ENCODE measurements around the gene CIAO1. TPM values are rescaled to one million over a fixed set of nuclear protein-coding genes. Genes with fewer than 3 reads are reported as not detected.
A peak's percentile ranks its signal among the peaks of the same experiment; 100 is the strongest.

Gene CIAO1
- total and polyA plus RNA-seq, 2 of the 13 experiments (the other 11 are each of a cell fraction or from before 2014, with no cell fraction given): 99.3 to 120 TPM

- TF ChIP-seq, protein P1, sequence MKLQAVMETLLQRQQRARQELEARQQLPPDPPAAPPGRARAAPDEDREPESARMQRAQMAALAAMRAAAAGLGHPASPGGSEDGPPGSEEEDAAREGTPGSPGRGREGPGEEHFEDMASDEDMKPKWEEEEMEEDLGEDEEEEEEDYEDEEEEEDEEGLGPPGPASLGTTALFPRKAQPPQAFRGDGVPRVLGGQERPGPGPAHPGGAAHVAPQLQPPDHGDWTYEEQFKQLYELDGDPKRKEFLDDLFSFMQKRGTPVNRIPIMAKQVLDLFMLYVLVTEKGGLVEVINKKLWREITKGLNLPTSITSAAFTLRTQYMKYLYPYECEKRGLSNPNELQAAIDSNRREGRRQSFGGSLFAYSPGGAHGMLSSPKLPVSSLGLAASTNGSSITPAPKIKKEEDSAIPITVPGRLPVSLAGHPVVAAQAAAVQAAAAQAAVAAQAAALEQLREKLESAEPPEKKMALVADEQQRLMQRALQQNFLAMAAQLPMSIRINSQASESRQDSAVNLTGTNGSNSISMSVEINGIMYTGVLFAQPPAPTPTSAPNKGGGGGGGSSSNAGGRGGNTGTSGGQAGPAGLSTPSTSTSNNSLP (IDR thresholded peaks at IDR 0.05; ENCODE audit: low read depth, low read length): no peak
- TF ChIP-seq ZNF460 (CRISPR knock-in tag; IDR thresholded peaks at IDR 0.05; ENCODE audit: borderline replicate concordance) (peak; percentile 3; the same call in 1 of the 2 replicates), SRSF9 (IDR thresholded peaks at IDR 0.05; ENCODE audit: borderline replicate concordance, insufficient read depth, low read depth, low read length, poor library complexity, severe bottlenecking) (no peak), MLLT10 (CRISPR knock-in tag; IDR thresholded peaks at IDR 0.05) (no peak), SRSF1 (optimal IDR thresholded peaks at IDR 0.05; ENCODE audit: low read depth, low read length) (peak; percentile 87), CREBL2 (CRISPR knock-in tag; IDR thresholded peaks at IDR 0.05; ENCODE audit: borderline replicate concordance) (no peak), ZNF746 (CRISPR knock-in tag; IDR thresholded peaks at IDR 0.05) (peak; percentile 63), FOXA1 (IDR thresholded peaks at IDR 0.05) (no peak), FOXA1 (CRISPR knock-in tag; IDR thresholded peaks at IDR 0.05) (no peak; the same call in 1 of the 2 replicates), ZBTB42 (CRISPR knock-in tag; IDR thresholded peaks at IDR 0.05) (peak; percentile 93; the same call in 1 of the 2 replicates), RXRA (CRISPR knock-in tag; IDR thresholded peaks at IDR 0.05) (peak; percentile 91), SMAD9 (CRISPR knock-in tag; IDR thresholded peaks at IDR 0.05) (0 out of 2 replicates have a peak, but pooled peaks have one; percentile 70), ZNF800 (CRISPR knock-in tag; IDR thresholded peaks at IDR 0.05) (peak; percentile 89; the same call in 1 of the 2 replicates), ZNF782 (CRISPR knock-in tag; IDR thresholded peaks at IDR 0.05; ENCODE audit: borderline replicate concordance) (peak; percentile 23; the same call in 1 of the 2 replicates), HOXD1 (CRISPR knock-in tag; IDR thresholded peaks at IDR 0.05) (peak; percentile 85; the same call in 1 of the 2 replicates), KDM6A (CRISPR knock-in tag; IDR thresholded peaks at IDR 0.05; ENCODE audit: low read depth) (0 out of 2 replicates have a peak, but pooled peaks have one; percentile 20), SIN3B (IDR thresholded peaks at IDR 0.05; ENCODE audit: low read length) (no peak), MEIS2 (CRISPR knock-in tag; IDR thresholded peaks at IDR 0.05) (peak; percentile 73), HMGXB3 (CRISPR knock-in tag; IDR thresholded peaks at IDR 0.05; ENCODE audit: borderline replicate concordance) (peak; percentile 56)
- TF ChIP-seq, protein P2, sequence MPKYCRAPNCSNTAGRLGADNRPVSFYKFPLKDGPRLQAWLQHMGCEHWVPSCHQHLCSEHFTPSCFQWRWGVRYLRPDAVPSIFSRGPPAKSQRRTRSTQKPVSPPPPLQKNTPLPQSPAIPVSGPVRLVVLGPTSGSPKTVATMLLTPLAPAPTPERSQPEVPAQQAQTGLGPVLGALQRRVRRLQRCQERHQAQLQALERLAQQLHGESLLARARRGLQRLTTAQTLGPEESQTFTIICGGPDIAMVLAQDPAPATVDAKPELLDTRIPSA (CRISPR knock-in tag; IDR thresholded peaks at IDR 0.05; ENCODE audit: borderline replicate concordance): 0 out of 2 replicates have a peak, but pooled peaks have one; percentile 84
These were observed at the start of gene CIAO1, which contains the start of gene TMEM127 (continued) for GRCh38 chr2:96265840-96266679.

Data from HepG2 (cell line).